Jurkat, Clone E6-1 (cell line): Measurements from ENCODE around the gene RFTN1.
"Not testable (repeated sequence)": the region's sequence is repeated elsewhere in the genome, so short reads cannot be mapped to it uniquely, and the experiment has no call there.

Source experiments
- DNase-seq: peaks from one replicate; pipeline ENCODE4 v3.0.0-alpha.2; 2011; ENCODE audit warnings: low read depth, low spot score
- H3K4me3 ChIP-seq: 2 replicates; pipeline ENCODE4 v1.5.1; 2011; ENCODE audit warnings: mild to moderate bottlenecking, low read length, control low read depth, moderate library complexity

RFTN1 gene

GRCh38 chr3:16329826-16330129 is 183.7 kb downstream of the RFTN1 start:
- no peak for DNase-seq
- no peak overlapping the region for H3K4me3 ChIP-seq

GRCh38 chr3:16329036-16329825 is 184.3 kb downstream of the RFTN1 start:
- no peak overlapping the region for H3K4me3 ChIP-seq
- no peak for DNase-seq

- DNase-seq: no peak
- H3K4me3 ChIP-seq: no peak overlapping the region
Measured at GRCh38 chr3:16328124-16328523, 185.4 kb downstream of the RFTN1 start.

DNA sequence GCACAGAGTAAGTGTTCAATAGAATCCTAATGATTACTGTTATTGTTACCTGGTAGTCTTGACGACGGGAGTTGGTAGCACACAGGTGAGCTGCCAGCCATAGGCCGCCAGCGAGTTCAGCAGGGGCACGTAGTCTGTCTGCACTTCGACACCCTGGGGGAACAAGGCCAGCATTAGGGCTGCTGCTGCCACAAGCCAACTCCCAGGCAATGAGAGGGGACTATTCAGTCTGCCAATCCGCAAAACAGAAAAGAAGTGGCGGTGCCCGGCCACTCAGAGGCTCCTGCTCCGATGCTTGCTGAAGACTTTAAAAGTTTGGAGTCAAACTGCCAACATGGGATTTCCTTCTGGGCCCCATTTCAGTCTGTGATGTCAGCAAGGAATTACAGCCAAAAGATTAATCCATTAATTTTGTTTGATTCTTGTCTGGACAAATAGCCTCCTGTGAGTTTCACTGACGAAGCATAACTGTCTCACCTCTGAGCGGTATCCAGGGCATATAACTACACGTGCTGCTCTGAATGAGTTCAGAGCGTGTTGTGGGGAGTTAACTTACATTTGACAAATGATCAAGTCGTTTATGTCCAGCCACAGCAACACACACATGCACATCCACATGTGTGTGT is 186.7 kb downstream of the RFTN1 start:
- no peak overlapping the region for H3K4me3 ChIP-seq
- DNase-seq: no peak

DNA sequence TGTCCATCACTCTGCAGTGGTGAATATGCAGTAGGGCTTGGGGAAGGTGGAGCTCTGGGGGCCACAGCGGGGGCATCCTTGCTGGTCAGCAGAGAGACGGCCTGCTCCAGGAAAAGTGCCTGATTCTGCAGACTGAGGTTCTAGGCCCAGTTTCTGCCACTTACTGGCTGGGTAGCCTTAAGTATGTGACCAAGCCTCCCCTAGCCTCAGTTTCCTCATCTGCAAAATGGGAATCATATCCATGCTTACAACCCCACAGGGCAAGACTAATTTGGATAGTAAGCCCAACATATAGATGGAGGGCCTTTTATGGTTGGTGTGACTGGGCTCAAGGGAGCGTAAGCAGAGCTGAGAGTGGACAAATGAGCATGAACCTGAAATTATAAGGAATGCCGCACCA is 187.6 kb downstream of the RFTN1 start:
- no peak for DNase-seq
- H3K4me3 ChIP-seq: no peak overlapping the region

DNA sequence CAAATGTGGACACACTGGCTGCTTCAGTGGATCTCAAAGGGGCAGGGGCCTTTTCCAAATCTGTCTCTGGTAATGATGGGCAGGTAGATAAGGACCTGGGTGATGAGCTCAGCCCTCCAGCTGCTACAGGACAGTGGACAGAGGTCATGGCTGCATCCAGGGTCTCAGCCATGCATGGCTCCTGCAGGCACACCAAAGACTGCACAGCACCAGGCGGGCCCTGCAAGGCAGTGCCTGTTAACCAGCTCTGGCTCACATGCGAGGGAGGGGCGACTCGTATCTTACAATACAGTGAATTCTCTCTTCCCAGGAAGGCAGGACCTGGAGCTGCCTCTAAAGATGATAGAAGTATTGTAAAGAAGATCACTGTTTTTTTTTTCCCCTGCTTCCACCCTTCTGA is 189.8 kb downstream of the RFTN1 start:
- no peak for DNase-seq
- H3K4me3 ChIP-seq: no peak overlapping the region

DNA sequence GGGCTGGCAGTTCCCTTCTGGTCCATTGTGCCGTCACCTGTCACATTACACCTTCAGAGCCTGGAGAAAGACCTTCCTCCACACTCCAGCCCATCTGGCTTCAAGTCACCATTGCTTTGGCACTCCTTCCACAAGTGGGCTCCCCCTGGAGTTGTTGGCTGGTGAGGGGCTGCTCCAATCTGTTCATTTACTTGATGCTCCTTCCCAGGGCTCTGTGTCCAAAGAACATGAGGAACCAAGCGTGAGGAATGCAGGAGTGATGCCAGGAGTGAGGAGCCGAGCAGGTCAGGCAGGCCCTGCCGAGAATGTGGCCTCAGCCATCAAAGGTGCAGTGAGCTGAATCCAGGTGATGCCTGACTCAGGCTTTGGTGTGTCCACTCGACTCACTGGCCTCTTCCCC is 191.3 kb downstream of the RFTN1 start:
- no peak for DNase-seq

GRCh38 chr3:16320711-16321110 is 192.8 kb downstream of the RFTN1 start:
- no peak for DNase-seq
- H3K4me3 ChIP-seq: no peak overlapping the region

More for the DNA sequence above, 191.3 kb downstream of the RFTN1 start:
- H3K4me3 ChIP-seq: no peak overlapping the region

DNA sequence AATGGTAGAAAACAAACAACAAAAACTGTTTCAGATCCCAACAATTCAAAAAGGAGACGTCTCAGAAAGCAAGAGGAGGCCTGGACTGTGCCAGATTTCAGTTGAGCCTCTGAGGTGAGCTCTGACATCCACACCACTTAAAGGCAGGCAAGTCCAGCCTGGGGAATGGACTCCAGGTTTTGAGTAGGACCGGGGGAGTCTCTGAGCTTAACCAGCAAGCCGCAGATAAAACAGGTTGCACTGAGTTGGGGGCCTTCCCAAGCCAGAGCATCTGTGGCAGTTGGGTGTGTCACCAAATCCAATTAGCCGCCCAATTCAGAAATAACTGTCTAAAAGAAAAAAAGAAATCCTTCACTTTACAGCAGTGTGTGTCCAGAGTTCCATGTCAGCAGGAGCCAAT is 193.8 kb downstream of the RFTN1 start:
- H3K4me3 ChIP-seq: no peak overlapping the region
- DNase-seq: no peak

DNA sequence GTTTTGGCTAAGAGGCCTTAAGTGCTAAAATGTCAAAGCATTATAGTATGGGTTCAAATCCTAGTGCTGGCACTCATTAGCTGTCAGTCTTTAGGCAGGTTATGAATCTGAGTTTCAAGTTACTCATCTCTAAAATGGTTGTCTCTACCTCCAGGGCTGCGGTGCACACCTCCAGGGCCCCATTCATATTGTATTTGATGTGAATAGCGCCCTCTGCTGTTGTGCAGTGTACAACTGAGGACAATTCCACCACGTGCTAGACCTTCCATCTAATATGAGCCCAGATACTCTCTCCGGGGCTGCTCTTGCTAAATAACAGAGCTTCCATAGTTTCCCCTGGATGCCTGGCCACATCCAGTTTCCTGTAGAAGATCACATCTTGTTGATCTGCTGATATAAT is 194.2 kb downstream of the RFTN1 start:
- DNase-seq: peak; percentile 76
- H3K4me3 ChIP-seq: no peak overlapping the region

GRCh38 chr3:16318176-16318575 is 195.3 kb downstream of the RFTN1 start:
- DNase-seq: no peak
- no peak overlapping the region for H3K4me3 ChIP-seq

- DNase-seq: no peak
- no peak overlapping the region for H3K4me3 ChIP-seq
Measured at GRCh38 chr3:16317561-16317945, 195.9 kb downstream of the RFTN1 start.

DNA sequence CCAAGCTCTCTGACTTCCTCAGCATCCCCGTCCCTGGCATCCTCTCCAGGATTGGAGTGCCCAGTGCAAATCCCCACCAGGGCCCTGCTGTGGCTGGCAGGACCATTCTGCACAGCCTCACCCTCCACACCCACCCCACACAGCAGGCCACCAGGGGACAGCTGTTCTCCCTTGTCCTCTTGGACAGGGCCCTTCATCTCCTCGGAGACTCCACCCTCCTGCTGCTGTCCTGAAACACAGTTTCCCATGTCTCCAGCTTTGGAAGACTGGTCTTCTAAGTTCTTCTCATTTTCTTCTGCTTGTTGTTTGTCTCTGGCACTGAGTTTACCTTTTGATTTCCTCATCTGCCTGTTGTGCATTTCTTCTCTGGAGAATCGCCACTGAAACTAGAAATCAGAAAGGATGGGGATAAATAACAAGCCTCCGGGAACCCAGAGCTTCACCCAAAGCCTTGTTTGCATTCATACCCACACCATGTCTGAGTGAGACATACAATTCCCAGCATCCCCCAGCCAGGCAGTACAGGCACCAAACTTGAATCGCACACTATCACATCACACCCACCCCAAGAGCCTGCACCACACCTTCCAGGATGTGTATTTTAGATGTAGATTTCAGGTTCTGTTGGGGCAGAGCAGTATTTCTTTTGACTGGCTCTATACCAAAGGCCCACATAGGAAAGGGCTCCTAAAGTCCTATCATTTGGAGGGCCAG is 196.5 kb downstream of the RFTN1 start:
- no peak for DNase-seq
- no peak overlapping the region for H3K4me3 ChIP-seq

- no peak overlapping the region for H3K4me3 ChIP-seq
- no peak for DNase-seq
Measured at GRCh38 chr3:16316396-16316795, 197.1 kb downstream of the RFTN1 start.

DNA sequence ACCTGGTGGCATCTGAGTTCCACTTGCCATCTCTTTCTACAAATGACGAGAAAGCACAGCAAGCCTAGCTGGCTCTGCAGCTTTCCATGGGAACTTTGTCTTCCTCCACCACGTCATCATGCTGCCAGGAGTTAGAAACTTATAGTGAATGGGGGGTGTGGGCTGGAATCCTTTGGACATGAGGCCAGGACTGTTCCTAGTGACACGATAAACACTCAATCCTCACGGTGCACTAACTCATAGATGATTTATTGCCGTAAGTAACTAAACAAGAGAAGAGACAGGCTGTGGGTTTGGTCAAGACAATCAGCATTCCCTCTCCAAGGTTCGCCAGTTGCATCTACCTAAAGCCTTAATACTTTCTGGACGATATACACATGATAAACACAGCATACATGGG is 197.9 kb downstream of the RFTN1 start:
- H3K4me3 ChIP-seq: no peak overlapping the region
- DNase-seq: no peak

- DNase-seq: no peak
- H3K4me3 ChIP-seq: no peak overlapping the region
Measured at GRCh38 chr3:16313886-16314645, 199.4 kb downstream of the RFTN1 start.

DNA sequence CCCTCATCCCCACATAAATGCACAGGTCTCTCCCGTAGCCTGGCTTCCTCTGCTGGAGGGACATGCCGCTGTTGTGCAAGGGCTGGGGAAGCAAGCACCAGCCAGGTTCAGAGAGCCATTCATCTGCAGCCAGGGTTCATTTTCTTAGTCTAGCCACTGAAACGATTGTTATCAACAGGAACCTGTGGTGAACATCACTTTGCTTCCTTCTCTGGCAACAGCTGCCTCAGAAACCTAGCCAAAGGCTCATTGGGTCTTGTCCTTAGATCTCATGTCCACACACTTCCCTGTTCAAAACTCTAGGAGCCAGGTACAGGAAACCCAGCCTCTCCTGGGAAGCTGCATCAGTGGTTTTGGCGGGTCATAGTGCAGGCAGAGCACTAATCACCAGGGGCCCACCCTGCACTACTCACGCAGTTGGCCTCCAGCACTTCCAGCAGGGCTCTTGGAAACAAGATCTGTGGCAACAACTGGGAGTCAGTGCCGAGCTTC is 201.5 kb downstream of the RFTN1 start:
- H3K4me3 ChIP-seq: no peak overlapping the region; the same call in none of the 2 replicates
- DNase-seq: peak; percentile 90

GRCh38 chr3:16310486-16310885 is 203.0 kb downstream of the RFTN1 start:
- DNase-seq, H3K4me3 ChIP-seq: not testable (repeated sequence)

- peak; percentile 82 for DNase-seq
- no peak overlapping the region for H3K4me3 ChIP-seq
Measured at GRCh38 chr3:16309558-16309957, 203.9 kb downstream of the RFTN1 start.

DNA sequence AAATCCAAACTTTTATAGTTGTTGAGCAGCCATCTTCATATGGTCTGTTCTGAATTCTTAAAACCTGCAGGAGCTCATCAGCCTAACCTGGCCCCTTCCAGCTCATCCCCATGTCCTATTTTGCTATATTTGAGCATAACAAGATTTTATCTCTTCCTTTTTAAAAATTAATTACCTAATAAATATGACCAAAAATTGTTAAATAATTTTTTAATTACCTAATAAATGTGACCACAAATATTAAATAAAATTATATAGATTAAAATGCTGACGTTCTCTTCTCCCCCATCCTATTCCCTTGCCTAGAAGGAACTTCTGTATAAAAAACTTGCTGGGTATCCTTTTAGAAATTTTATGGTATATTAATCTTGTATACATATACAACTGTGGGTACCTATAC is 204.8 kb downstream of the RFTN1 start:
- no peak overlapping the region for H3K4me3 ChIP-seq
- DNase-seq: no peak
